ENCODE results near the gene ESF1.
A peak's percentile ranks its signal among the peaks of the same experiment; 100 is the strongest.

ESF1 gene

GRCh38 chr20:13678944-13679343, 105.8 kb downstream of the ESF1 start:
- DNase-seq (ENCODE audit: low read depth) = no peak

- DNase-seq (ENCODE audit: low read depth) = no peak
Observed at GRCh38 chr20:13677241-13677640, 107.5 kb downstream of the ESF1 start.

DNA sequence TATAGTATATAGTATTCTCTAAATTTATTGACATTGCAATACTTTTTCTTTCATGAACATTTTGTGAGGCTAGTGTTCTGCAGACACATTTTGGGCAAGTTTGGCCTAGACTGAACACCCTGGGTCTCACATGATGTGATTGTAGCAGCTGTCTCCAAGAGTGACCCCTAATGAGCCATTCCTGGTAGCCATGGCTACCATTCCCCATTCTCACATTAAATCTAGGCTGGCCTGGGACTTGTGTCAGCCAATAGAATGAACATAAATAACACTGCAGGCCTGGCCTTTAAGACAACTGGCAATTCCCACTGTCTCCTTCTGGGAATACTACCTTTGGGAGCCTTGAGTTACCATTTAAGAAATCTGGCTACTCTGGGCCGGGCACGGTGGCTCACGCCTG, 108.0 kb downstream of the ESF1 start:
- no peak for DNase-seq (ENCODE audit: low read depth)

GRCh38 chr20:13672690-13673089, 112.0 kb downstream of the ESF1 start:
- DNase-seq (ENCODE audit: low read depth) = no peak

DNA sequence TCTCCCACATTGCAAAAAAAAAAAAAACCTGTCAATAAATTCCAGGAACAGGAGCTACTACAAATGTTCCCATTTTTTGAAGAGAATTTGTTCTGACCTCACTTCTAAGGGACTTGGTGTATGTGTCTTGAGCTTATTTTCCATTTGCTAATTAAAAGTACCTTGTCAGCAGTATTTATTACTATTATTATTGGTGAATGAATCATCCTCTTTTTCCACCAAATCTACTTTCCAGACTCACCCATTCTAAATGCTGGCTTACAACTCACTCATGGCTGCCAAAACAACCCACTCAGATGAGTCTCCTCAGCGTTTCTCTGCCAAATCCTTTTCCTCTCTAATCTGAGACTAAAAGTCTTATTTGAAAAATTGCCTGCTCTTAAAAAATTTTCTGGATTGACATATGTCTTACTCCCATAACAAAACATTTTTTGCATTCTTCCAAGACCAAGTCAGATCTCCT, 112.8 kb downstream of the ESF1 start:
- peak; percentile 11 for DNase-seq (ENCODE audit: low read depth)

DNA sequence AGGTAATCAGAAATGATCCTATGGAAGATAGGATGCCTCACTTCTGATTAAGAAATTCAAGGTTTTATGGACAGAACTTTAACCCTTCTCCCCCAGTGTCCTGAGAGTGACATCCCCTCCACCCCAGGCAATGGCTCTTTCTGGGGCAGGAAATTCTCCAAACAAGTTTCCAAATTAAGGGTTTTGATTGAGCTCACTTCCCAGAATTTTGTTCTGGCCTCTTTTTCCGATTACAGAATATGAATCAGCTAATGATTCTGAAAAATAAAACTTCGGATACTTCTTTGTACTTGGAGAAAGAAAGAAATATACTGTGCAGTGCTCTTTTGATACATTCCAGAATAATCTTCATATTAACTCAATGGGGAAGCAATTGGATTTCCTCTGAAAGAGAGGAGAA, 113.2 kb downstream of the ESF1 start:
- no peak for DNase-seq (ENCODE audit: low read depth)

DNA sequence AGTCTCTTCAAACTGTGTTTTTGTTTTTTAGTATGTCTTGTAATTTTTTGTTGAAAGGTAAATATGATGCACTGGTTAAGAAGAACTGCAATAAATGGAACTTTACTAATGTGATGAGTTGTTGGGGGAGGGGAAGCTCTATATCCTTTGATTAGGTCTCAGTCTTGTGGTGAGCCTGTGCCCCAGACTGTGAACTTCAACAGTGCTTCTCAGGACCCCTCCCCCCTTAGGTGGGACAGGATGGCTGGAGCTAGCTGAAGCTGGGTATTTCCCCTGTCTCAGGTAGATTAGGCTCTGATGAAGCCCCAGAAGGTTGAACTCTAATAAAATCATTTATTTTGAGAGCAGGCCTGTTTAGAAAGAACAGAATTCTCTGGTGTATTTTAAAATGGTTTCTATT, 114.6 kb downstream of the ESF1 start:
- DNase-seq (ENCODE audit: low read depth) = no peak

DNA sequence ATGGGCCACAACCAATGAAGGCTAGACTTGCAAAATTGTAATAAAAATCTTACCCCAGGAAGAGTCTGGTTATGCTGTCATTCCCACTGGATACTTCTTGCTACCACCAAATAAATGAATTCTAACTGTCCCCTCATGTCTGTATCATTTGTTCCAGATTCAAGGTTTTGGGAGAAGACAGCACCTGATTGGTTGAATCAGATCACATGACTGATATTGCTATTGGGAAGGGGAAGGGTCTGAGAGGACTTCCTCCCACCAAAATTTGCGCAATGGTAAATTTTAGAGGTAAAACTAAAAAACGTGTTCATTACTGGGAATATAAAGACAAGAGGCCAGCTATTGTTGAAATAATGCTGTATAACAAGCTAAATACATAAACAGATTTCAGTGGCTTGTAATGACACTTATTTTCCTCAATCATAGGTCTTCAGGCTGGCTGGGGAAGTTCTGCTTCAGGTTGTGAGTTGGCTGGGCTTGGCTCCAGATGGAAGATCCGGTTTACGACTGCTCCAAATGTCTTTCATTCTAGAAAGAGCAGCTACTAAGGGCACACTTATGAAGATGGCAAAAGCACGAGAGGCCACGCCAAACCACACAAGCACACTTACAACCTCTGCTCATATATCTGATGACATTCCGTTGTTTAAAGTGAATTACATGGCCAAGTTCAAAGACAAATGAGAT, 118.9 kb downstream of the ESF1 start:
- DNase-seq (ENCODE audit: low read depth) = no peak
